ENCODE measurements around the gene CSNK1G1.
"Not testable (repeated sequence)": the region's sequence is repeated elsewhere in the genome, so short reads cannot be mapped to it uniquely, and the experiment has no call there.

DNA sequence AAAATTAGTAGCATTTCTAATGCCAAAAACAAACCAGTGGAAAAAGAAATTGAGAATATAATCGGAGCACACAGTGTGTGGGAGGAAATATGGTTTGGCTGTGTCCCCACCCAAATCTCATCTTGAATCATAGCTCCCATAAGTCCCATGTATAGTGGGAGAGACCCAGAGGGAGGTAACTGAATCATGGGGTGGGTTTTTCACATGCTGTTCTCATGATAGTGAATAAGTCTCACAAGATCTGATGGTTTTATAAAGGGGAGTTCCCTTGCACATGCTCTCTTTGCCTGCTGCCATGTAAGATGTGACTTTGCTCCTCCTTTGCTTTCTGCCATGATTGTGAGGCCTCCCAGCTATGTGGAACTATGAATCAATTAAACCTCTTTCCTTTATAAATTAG, 90.8 kb downstream of the CSNK1G1 start:
- not testable (repeated sequence) for TF ChIP-seq POLR2A (IDR thresholded peaks at IDR 0.05; ENCODE audit: low read length); GATA1 (IDR thresholded peaks at IDR 0.05; ENCODE audit: low read depth, low read length)
